Hypothalamus (tissue), 51 donors: Measurements from ENCODE around the gene OSBPL8.

ENCODE experiments used
- DNase-seq, 51 donors: peaks; one replicate each; lab custom pipeline; 2025; lab: John Stamatoyannopoulos, UW

The OSBPL8 gene

GRCh38 chr12:76316468-76316867 is 243.1 kb downstream of the OSBPL8 start:
- no peak for DNase-seq

- DNase-seq = no peak
Observed at GRCh38 chr12:76313299-76313698, 246.3 kb downstream of the OSBPL8 start.

- DNase-seq = no peak
Observed at GRCh38 chr12:76312315-76312714, 247.3 kb downstream of the OSBPL8 start.

DNA sequence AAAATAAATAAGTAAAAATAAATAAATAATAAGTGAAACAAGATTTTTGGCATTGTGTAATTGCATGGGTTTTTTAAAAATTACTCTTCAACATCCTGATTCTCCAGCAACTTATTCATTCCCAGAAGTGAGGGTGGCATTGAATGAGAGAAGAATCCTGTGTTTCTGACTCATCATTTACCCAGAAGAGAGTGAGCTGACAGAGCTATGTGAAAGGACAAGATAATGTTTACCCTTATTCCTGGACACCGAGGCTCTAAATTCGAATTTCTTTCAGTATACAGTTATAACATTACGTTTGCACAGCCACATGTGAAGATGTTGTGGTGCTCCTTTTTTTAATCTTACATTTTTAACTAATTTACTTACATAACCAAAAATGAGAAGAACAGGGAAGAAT is 247.8 kb downstream of the OSBPL8 start:
- DNase-seq = no peak

- no peak for DNase-seq
Observed at GRCh38 chr12:76310110-76310509, 249.5 kb downstream of the OSBPL8 start.

DNA sequence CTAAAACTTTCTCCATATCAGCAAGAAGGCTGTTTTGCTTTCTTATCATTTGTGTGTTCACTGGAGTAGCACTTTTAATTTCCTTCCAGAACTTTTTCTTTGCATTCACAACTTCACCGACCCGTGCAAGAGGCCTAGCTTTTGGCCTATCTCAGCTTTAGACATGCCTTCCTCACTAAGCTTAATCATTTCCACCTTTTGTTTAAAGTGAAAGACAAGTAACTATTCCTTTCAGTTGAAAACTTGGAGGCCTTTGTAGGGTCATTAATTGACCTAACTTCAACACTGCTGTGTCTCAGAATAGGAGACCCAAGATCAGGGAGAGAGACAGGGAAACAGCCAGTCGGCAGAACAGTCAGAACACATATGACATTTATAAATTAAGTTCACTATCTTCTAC is 250.7 kb downstream of the OSBPL8 start:
- no peak for DNase-seq

GRCh38 chr12:76307083-76307482 is 252.5 kb downstream of the OSBPL8 start:
- no peak for DNase-seq

- no peak for DNase-seq
Observed at GRCh38 chr12:76303989-76304460, 255.5 kb downstream of the OSBPL8 start.

GRCh38 chr12:76303365-76303764 is 256.2 kb downstream of the OSBPL8 start:
- no peak for DNase-seq
